OCI-M1 (cell line): ENCODE measurements around the gene APCDD1L.
"Not testable (repeated sequence)": the region's sequence is repeated elsewhere in the genome, so short reads cannot be mapped to it uniquely, and the experiment has no call there.

Source experiments
- DNase-seq: peaks from one replicate; lab custom pipeline; 2025; lab: John Stamatoyannopoulos, UW

The APCDD1L gene

DNA sequence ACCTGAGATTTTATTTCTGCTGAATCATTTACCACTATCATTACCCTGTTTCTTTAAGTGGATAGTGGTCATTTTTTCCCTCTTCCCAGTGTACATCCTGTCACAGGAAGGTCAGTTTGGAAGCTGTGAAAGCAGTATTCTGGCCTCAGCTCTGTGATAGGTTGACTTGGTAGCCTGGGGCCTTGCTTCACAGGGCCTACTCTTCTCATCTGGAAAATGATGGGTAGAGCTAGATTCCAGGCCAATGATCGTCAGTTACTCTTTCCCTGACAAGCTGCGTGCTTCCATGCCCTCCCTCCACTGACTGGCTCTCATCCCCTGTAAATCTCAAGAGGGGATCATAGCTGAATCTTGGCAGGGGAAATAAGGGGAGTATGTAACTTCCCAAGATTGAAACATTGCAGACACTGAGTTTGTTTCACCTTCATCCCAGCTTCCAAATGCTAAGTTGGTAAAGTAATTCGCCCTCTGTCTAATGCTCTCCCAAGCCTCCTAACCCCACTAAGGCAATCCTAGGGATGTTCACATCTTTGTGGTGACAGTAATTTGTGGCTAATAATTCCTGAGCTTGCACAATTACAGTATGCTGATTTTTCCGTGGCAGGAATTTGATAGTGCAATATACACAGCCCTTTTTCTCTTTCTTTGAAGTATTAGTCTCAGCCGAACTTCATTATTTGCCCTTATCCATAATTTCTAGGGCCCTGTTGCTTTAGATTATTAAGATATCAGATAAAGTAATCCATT is 75.0 kb downstream of the APCDD1L start:
- no peak for DNase-seq

DNA sequence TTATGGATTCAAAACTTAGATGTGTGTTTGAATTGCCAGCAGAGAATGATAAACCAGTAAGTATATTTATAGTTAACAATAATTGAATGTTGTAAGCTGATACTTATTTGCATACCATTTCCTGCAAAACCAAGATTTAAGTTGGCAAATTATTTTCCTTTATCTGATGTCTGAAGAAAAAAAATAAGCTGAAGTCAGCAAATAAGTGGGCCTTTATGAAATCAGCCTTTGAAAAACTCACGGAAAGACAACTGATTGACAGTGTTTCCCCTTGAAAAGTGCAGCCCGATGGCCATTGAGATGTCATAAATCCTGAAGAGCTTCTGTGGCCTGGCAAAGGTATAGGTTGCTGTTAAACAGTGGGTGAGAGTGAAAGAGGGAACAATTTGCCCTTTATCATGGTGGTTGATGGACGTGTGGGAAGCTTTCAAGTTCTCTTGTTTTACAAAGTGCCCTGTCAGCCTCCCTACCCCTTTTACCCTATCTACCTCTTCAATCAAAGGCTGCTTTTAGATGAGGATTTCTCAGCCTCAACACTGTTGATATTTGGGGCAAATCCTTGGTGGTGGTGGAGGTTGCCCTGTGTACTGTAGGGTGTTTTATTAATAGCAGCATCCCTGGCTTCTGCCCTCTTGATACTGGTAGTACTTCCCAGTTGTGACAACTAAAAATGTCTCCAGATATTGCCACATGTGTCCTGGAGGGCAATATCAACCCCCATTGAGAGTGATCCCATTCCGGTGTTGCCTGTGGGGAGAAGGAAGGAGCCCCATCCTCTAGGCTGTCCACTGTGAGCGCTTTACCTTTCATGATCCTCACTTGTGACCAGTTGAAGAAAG is 76.0 kb downstream of the APCDD1L start:
- no peak for DNase-seq

DNA sequence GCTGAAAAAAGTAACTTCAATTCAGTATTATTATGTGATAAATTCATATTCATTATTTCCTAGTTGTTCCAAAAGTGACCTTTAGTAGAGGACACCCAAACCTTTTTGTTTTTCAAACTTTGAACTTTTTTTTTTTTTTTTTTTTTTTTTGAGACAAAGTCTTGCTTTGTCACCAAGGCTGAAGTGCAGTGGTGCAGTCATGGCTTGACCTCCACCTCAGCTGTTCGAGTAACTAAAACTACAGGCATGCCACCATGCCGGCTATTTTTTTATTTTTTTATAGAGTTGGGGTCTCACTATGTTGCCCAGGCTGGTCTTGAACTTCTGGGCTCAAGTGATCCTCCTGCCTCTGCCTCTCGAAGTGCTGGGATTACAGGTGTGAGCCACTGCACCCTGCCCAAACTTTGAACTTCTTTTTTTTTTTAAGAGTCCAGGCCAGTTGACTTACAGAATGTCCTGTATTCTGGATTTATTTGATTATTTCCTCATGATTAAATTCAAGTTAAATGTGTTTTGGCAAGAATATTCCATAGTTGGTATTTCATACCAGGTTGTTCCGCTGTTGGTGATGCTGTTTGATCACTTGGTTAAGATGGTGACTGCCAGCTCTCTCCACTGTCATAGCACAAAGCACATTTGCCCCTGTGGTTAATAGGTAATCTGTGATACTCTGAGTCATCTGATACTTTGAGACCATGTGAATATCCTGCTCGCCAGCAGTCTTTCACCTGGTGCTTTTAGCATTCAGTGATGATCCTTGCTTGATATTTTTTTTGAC is 78.1 kb downstream of the APCDD1L start:
- no peak for DNase-seq

DNA sequence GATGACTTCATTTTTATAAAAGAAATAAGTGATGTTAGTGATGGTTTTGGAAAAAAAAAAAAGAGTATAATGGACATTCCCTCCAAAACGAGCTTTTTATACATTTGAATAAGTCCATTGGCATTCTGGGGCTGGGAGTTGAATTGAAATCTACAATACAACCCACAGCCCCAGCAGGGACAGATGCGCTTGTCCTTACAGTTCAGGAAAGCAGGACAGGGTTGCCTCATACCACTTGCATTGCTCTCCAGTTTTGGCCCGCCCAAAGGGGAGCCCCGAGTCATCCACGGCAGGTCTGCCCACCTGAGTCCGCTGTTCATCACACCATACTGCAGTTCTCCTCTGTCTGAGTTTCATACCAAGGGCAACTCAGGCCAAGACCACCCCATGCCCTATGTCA is 80.0 kb downstream of the APCDD1L start:
- DNase-seq = no peak

DNA sequence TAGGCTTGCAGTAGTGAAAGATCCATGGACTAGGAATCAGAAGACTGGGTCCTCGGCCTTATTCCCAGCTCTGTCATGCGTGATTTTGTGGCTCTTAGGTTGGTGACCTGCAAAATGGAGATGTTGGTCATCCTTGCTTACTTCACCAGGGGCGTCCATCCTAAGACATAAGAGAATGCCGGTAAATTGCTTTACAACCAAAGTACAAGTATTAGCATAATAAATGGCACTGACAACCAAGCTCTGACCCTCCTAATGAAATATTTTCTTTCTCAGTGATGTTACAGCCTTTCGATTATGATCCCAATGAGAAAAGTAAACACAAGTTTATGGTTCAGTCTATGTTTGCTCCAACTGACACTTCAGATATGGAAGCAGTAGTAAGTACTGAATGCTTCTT is 80.9 kb downstream of the APCDD1L start:
- DNase-seq = no peak

DNA sequence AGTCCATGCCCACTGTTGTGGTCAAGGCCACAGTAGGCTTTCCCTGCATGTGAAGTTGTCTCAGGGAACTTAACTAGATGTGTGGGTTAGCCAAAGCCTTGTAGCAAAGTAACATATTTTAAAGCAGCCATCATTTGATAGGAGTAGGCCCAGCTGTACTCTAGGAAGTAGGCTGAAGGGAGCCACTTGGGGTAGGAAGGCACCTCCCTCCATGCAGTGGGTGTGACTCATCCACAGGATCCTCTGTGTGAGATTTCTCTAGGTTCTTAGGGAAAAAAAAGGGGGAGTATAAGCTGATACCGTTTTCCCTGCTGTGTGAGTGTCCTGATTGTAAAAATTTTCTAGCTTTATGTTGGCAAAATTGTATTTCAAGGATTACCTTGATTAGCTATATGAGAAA is 81.4 kb downstream of the APCDD1L start:
- no peak for DNase-seq

DNA sequence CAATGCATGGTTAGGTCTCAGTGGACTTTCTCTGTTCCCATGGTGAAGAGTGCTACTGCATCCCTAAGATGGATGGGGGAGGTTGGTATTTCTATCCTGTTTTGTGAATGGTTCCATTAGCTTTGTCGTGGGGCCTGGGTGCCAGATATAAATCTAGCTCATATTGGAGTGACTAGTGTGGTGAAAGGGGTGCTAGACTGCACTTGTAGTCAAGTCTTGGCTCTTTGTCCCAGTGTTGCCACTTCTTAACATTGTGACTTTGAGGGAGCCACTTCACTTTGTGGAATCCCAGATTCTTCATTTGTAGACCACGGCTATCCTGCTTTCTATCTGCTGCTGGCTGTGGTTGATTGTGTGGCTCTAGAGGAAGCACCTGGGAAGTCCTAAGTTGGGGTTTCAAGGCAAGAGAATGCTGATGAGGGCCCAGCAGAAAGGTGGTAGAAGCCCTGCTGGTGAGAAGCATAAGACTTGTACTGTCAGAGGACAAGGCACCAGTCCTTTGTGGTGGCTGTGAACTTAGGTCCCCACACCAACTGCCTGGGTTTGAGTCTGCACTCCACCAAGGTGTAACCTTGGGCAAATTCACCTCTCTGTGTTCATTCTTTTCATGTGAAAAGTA is 82.1 kb downstream of the APCDD1L start:
- DNase-seq = no peak

DNA sequence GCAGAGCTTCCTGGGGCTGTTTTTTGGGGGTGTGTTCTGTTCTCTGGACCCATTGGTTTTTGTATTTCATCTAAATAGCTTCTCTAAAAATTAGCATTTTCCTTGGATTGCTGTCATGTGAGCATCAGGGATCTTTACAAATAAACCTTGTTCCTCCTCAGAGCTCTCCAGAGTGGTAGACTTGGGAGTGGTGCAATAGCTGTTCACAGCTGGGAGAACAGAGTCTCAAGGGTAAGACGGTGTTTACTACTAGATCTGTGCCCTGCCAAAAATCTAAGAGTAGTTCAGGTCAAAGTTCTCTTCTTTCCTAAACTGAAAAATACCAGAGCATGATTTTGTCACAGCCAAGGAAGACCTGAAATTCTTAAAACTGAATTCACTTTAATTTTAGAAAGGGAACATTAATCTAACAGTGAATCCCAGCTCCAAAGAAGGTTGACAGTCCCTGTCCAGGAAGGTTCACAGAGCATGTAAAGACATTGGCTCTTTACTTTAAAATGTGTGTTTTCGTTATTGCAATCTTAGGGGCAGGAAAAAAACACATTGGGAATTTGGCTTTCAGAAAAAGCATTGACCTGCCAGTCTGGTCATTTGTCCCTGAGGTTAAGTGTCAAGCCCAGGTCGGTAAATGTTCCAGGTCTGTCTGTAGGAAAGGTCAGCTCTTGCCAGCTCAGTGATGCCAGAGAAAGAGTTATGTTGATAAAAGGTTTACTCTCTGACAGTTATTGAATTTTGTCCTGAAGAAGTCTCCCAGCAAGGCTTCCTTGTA is 82.8 kb downstream of the APCDD1L start:
- DNase-seq = no peak

DNA sequence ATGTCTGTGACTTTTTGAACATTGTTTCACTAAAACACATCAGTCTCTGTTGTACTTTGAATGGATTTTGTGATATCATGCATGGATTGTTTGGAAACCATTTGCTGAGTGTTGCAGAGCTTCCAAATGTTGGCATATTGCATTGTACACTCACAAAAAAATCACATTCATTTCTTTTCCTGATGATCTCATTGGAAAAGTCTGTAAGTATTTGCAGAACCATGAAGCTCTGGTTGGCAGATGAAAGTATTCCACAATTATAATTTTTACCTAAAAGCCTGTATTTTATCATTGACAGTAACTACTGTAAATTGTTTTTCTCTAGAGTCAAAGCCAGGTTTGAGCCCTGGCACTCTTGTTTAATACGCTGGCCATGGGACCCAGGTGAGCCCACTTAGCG is 84.1 kb downstream of the APCDD1L start:
- DNase-seq = no peak

DNA sequence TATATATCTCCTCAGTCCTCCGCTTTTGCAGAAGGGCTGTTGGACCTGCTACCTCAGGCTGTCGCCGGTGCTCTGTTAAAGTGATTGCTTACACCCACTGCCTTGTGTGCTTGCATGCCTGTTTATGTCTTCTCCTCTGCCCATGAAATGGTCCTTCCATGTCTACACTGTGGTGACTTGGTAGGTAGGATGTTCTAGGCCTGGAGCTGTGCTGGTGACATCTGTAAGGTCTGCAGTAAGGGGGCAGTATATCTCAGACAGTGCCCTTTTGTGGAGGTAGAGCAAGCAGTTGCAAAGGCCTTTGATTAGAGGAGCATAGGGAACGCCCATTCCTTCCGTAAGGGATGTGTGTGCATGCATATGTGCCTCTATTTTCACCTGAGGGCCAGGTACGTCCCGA is 85.9 kb downstream of the APCDD1L start:
- no peak for DNase-seq

DNA sequence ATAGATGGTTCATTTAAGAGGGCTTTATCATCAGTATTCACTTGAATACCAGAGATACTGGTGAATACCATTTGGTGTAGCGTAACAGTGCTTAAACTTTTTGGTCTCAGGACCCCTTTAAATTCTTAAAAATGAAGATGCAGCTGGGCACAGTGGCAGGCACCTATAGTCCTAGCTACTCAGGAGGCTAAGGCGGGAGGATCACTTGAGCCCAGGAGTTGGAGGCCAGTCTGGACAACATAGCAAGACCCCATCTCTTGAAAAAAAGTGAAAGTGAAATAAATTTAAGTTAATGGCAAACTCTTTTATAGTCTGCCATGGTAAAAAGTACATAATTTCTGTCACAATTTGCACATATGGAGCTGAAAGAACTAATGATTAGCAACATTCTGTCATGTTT is 86.8 kb downstream of the APCDD1L start:
- no peak for DNase-seq

DNA sequence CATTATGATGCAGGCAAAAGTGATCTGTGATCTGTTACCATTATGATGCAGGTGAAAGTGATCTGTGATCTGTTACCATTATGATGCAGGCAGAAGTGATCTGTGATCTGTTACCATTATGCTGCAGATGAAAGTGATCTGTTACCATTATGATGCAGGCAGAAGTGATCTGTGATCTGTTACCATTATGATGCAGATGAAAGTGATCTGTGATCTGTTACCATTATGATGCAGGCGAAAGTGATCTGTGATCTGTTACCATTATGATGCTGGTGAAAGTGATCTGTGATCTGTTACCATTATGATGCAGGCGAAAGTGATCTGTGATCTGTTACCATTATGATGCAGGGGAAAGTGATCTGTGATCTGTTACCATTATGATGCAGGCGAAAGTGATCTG is 87.6 kb downstream of the APCDD1L start:
- not testable (repeated sequence) for DNase-seq

DNA sequence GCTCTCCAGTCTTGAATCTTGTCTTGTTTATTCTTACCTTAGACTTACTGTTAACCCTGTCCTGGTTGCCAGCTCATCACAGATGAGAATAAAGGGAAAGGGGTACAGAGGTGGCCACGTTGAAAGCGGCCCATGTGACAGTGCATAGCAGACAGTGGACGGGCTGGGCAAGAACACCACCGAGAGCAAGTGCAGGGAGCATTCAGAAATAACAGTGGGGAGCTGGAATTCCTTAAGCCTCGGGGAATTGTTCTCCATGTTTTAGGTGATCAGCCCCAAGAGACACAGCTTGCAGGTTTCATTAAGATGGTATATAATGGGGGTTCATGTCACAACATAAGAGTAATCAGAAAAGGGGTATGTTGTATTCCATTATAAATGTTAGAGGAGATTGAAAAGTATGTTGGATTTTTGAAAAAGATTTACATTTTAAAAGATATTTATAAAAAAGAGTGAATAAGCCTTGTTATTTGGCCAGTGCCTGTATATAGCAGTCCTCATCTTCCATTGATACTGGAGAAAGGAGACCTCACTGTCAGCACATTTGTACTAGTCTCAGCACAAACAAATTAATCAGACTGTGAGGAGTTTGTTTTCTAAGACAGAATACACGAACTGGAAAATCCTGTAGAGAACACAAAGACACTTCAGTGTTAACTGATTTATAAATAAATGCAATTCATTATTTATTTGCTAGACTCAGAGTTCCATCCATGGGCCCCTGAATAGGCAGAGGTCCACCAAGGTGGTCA is 90.8 kb downstream of the APCDD1L start:
- no peak for DNase-seq

DNA sequence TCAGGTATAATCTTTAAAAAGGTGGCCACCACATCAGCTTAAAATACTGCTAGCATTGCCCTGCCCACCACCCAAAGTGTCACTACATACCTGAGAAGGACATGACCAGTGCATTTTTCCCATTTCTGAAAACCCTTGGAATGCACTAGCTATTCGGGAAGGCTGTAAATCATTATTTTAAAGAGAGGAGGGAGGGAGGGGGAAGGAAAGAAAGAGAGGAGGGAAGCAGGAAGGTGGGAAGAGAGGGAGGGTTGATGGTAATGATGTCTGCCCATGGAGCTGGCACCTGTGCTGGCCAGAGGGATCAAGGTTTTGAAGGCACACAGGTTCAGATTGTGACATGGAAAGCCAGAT is 93.7 kb downstream of the APCDD1L start:
- DNase-seq = no peak

DNA sequence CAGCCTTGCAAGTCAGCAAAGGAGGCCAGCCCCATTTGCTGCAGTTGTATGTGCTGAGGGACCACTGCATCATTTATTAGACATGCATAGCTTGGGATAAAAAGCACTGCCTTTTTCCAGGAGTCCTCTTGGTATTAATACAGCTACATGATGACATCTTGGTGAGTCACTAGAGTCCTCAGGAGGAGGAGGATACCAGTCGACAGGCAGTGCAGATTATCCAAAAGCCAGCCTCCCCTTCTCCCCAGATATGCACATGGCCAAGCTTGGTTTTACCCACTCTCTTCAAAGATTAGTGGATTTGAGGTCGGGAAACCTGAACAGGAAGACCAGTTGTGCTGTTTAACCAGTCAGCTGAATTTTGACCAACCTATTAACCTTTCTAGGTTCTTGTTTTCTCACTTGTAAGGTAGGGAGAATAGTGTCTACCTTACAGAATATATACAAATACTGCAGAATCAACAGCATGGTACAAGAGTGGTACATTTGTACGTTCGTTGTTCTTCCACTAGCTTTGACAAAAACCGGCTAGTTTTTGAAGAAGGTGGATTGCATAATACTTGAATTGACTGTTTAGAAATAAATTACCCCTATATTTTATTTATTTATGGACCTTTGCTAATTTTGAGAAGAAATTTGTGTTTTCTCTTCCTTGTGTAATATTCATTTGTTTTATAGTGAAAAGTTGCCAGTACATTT is 94.3 kb downstream of the APCDD1L start:
- peak; percentile 22 for DNase-seq

DNA sequence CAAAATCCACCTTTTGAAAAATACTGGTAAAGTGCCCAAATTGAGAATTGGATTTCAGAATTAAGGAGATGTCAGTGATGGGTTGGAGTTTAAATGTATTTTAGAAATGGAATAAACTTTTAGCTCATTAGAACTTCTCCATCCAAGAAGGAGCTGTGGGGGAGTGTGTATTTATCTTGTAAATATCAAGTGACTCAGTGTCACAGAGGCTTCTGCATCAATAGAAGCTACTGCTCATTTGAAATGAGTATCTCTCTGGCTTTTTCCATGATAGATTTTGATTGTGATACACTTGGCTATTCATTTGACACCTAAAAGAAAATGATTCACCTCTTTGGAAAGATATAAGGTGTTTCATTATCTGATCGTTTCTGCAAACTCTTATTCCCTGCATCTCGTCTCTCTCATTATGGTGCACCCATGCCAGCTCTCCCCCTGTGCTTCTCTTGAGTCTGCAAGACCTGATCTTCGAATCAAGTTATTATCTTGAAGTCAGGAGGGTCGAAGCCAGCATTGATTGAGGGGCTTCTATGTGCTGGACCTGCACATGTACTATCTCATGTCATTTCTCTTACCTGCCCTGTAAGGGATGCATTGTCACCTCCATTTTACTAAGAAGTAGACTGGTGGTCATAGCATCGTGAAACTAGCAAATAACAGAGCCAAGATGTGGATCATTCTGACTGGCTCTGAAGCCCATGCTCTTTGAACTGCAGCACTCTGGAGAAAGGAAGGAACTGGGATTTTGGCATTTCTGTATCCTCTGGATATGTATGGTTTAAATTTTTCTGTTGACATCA is 96.0 kb downstream of the APCDD1L start:
- DNase-seq = no peak

DNA sequence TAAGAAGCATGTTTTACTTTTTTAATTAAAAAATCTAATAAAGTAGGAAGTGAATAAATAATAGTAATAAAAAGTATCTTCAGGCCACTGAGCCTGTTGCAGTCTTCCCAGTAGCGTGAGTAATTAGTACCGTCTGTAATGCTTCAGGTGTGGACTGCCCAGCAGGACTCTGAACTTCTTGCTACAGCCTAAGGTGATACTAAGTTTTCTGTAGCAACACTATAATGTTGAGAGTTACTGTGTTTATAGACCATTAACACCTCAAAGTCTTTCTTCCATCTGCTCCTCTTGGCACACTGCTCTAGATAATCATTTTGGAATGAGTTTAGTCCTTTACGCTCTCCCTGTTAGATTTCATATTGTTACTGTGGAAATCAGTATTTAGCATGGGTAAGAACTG is 97.8 kb downstream of the APCDD1L start:
- DNase-seq = no peak

DNA sequence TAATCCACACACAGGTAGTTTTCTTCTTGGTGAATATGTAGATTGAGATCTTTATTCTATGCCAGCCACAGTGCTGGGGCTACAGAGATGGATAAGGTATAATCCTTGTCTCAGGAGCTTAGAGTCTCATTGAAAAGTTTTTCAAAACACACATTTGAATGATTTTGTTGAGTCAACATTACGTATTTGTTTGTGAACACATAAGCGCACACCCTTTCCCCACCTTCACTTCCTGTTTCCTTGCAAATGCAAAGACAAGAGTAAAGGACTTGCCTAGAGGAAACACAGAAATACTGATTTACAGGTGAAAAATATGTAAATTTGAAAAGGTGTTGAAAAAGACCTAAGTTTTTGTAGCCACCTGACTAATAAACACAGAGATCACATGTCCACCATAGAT is 98.4 kb downstream of the APCDD1L start:
- DNase-seq = no peak

DNA sequence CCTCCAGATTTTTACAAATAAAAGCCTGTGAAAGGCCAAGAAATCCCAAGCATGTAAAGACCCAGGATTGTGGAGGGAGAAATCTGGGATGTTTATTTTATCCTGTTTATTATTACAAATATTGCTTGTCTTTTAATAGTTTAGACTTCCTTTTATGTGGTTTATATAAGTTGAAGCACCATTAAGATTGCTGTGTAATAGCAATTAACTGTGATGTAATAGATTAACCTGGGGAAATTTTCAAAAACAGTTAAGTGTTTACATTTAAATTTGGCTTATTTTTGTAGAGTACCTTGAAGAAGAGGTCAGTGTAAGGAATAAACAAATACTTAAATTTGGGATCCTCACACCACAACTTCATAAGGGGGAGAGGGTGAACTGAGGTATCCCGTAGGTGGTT is 99.1 kb downstream of the APCDD1L start:
- no peak for DNase-seq
